GM12864 (cell line): ENCODE results near the gene PHYKPL.

ENCODE experiments used
- DNase-seq: peaks from one replicate; pipeline ENCODE4 v3.0.0-alpha.2; 2011; ENCODE audit warnings: low read depth
- H3K4me3 ChIP-seq: 2 replicates; pipeline ENCODE4 v1.5.1; 2011; ENCODE audit warnings: mild to moderate bottlenecking, low read depth, low read length, control low read depth
- TF ChIP-seq, protein P1 (sequence below): IDR thresholded peaks from 2 replicates; pipeline ENCODE4 v1.5.1; 2011; ENCODE audit warnings: low read depth, mild to moderate bottlenecking, moderate library complexity, low read length, control low read depth, inconsistent platforms; ENCODE audit errors: missing control alignments

The PHYKPL gene

GRCh38 chr5:178206166-178207101, 26.2 kb downstream of the PHYKPL start:
- DNase-seq = no peak
- H3K4me3 ChIP-seq = peak overlapping the region; percentile 86
- TF ChIP-seq, protein P1, sequence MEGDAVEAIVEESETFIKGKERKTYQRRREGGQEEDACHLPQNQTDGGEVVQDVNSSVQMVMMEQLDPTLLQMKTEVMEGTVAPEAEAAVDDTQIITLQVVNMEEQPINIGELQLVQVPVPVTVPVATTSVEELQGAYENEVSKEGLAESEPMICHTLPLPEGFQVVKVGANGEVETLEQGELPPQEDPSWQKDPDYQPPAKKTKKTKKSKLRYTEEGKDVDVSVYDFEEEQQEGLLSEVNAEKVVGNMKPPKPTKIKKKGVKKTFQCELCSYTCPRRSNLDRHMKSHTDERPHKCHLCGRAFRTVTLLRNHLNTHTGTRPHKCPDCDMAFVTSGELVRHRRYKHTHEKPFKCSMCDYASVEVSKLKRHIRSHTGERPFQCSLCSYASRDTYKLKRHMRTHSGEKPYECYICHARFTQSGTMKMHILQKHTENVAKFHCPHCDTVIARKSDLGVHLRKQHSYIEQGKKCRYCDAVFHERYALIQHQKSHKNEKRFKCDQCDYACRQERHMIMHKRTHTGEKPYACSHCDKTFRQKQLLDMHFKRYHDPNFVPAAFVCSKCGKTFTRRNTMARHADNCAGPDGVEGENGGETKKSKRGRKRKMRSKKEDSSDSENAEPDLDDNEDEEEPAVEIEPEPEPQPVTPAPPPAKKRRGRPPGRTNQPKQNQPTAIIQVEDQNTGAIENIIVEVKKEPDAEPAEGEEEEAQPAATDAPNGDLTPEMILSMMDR = no peak

DNA sequence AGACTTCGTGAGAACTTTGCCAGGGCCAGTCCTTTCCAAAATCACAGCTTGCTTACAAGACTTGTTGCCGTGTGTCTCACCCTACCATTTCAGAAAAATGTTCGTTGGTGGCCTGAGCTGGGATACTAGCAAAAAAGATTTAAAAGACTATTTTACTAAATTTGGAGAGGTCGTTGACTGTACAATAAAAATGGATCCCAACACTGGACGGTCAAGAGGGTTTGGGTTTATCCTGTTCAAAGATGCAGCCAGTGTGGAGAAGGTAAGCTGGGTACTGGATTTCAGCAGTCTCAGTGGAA, 26.9 kb downstream of the PHYKPL start:
- TF ChIP-seq, protein P1 = no peak
- peak overlapping the region; percentile 86 for H3K4me3 ChIP-seq
- DNase-seq = no peak

- H3K4me3 ChIP-seq = peak overlapping the region; percentile 86
- TF ChIP-seq, protein P1 = no peak
- DNase-seq = peak; percentile 48
Observed at GRCh38 chr5:178204935-178205748, 27.5 kb downstream of the PHYKPL start.

DNA sequence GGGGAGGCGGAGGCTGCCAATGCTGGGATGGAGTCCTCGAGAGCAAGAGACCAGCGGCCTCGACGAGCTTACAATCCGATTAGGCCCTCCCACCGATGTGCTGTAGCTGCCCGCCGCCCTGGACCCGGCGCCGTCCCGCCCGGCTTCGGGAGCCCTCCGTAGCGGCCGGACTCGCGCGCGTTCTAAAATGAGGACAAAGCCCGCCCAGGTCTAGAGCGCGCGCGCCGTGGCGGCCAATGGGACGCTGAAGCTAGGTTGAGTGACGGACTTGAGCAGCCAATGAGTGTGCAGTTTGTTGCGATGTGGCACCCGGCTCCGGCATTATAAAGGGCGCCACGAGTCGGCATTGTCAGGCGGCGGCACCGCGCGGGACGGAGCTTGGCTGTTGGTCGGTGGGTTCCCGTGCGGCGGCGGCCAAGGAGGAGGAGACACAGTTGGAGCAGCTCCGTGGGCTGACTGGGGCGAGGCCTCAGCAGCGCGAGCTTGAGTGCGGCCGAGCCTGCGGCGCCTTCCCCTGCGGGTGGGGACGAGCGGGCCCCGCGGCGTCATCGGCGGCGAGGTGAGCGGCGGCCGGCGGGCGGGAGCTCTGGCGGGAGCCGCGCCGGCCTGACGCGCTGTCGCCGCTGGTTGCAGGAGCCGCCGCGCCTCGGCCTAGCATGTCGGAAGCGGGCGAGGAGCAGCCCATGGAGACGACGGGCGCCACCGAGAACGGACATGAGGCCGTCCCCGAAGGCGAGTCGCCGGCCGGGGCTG, 28.2 kb downstream of the PHYKPL start, which contains the start of gene HNRNPAB:
TSS of gene HNRNPAB (plus strand) at position 352 of the 753 bp plus-strand sequence. CDS start at position 657, 305 bp downstream.
- peak within 1 kb of the TSS; percentile 86 for H3K4me3 ChIP-seq
- DNase-seq = peak; percentile 90
- TF ChIP-seq, protein P1 = no peak

DNA sequence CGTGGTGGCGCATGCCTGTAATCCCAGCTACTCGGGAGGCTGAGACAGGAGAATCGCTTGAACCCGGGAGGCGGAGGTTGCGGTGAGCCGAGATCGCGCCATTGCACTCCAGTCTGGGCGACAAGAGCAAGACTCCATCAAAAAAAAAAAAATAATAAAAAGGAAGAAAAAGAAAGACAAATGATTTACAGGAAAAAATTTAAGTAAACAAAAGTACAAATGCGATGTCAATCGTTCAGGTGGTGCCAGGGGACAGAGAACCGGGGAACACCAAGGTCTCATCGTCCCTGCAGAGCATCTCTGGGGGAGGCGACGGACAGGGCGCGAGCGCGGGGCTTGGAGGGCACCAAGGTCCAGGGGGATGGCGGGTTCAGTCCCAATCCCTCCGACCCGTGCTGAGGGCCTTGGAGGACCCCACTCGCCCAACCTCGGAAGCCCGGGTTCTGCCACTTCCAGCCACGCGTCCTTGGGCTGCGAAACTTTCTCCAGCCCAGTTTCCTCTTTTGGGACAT, 28.9 kb downstream of the PHYKPL start:
- peak overlapping the region; percentile 86 for H3K4me3 ChIP-seq
- DNase-seq = no peak
- TF ChIP-seq, protein P1 = no peak

DNA sequence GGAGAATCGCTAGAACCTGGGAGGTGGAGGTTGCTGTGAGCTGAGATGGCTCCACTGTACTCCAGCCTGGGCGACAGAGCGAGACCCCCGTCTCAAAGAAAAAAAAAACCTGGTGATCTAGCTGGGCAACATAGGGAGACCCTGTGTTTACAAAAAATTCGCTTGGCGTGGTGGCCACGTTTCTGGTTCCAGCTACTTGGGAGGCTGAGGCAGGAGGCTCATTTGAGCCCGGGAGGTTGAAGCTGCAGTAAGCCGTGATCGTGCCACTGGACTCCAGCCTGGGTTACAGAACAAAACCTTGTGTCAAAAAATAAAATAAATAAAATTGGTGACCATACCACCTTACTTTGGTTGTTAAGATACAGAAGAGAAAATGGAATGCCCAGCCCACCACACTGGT, 30.1 kb downstream of the PHYKPL start:
- TF ChIP-seq, protein P1 = no peak
- H3K4me3 ChIP-seq = no peak overlapping the region
- DNase-seq = no peak
